GM04503 (cell line): ENCODE measurements around the gene MGAT5.

Experiments used
- DNase-seq: peaks from one replicate; pipeline ENCODE4 v3.0.0-alpha.2; 2012; ENCODE audit warnings: low read depth

MGAT5 gene

DNA sequence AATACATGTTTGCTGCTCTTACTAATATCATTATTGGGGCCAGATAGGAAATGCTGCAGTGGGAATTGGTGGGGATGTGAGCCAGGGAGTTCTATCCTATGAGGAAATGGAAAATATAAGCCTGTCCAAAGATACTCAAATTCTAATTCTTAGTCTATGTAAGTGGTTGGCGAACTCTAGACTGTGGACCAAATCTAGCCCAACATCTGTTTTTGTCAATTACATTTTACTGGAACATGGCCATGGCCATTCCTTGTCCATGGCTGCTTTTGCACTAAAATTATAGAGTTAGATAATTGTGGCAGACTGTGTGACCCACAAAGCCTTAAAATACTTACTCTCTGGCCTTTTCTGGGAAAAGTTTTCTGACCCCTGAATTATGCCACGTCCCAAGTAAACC is 113.3 kb downstream of the MGAT5 start:
- no peak for DNase-seq

GRCh38 chr2:134368009-134368817 is 114.3 kb downstream of the MGAT5 start:
- no peak for DNase-seq

GRCh38 chr2:134369220-134369902 is 115.5 kb downstream of the MGAT5 start:
- DNase-seq = no peak

DNA sequence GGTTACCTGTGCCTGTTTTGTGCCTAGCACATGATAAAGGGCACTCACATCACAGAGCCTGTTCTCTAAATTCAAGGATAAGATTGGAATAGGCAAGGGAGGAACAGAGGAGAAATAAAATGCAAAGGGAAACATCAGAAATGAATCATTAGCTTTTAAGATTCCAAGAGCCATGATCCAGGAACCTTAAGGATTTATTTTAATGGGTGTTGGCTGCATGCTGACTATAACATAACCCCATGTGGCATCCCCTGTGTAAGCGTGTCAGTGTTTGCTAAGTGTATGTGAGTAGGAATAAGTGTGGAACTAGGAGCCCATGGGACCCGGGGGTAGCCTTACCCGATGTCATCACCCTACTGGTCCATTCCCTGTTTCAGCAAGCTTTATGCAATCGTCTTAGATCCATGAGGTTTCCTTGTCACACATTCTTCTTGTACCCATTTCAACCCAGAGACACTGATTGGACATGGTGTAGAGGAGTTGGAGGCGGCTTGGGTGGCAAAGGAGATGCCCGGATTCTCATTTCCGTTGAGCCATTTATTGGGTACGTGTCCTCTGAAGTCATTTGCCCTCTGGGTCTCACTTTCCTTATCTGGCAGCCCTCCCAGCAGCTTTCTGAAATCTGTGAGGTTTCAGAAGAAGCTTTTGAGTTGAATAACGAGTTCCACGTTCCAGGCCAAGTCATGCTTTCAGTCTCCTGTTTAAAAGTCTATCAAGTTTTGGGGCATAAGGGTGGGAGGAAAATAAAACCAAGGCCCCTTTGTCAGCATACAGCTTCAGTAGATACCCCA is 117.0 kb downstream of the MGAT5 start:
- DNase-seq = peak; percentile 49

- no peak for DNase-seq
Observed at GRCh38 chr2:134372141-134372540, 118.3 kb downstream of the MGAT5 start.

- DNase-seq = peak; percentile 76
Observed at GRCh38 chr2:134372611-134373131, 118.8 kb downstream of the MGAT5 start.

- no peak for DNase-seq
Observed at GRCh38 chr2:134375935-134376334, 122.1 kb downstream of the MGAT5 start.

DNA sequence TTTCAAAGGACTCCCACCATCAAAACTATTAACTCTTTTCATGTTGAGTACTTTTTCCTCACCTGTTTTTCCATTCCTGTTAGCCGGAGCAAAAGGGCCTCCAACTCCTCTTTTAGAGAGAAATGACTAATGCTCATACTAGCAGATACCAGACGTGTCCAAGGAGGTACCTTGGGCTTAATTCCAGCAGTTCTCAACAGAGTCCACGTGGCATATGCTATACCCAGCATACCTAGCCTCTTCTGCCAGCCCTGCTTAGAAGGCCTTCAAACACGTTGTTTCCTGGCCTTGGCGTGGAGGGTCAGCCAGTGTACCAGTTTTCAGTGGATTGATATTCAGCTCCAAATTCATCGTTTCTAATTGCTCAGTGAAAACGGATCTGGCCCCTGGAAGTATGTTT is 123.9 kb downstream of the MGAT5 start:
- no peak for DNase-seq

- no peak for DNase-seq
Observed at GRCh38 chr2:134379293-134379692, 125.4 kb downstream of the MGAT5 start.

GRCh38 chr2:134379722-134380121 is 125.8 kb downstream of the MGAT5 start:
- no peak for DNase-seq

GRCh38 chr2:134381141-134381540 is 127.3 kb downstream of the MGAT5 start:
- DNase-seq = no peak

DNA sequence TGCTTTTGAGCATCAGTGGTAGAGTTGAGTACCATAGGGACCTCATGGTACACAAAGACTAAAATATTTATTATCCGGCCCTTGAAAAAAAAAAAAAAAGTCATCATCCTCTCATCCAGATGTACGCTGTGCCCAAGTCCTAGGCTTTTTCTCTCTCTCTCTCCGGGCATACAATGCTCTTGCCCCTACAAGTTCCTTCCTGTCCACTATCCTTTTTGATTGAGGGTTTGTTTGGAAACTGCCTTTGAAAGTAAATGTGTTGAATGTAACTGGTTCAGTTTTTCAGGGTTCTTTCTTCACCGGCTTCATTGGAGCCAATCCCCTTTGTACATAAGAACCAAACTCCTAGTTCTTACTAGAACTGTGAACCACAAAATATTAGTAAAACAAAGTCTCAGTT is 130.3 kb downstream of the MGAT5 start:
- DNase-seq = no peak

DNA sequence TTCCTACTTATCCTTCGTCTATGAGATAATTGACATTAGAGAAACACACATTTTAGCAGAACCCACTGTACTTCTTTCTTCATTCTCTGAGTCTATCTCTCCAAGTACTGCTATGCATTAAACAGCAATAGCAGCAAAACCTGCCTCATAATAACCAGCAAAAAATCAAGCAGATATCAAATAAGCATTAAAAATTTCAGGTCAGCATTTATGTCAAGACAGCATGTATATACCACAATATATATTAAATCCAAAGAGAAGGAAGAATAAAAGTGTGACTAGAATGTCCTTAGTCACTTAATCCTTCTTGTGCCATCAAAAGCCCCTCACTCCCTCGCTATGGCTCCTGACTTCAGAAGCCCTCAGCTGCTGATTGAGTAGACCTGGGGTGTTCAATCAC is 131.3 kb downstream of the MGAT5 start:
- no peak for DNase-seq

DNA sequence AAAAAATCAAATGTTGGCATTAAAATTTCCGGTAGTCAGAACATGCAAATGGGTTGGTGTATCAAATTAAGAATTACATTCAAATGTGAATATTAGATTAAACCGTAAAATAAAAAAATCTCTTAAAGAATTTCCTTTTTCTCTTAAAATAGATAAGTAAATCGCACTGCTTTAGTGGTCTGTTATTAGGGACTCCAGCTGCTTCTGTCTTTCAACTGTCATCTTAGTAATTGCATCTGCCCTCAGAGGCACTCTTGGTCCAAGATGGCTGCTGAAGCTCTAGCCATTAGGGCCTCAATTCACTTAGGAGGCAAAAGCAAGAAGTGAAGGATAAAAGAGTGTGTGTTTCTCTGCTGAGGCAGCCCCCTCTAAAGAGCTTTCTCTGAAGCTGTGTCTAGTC is 132.4 kb downstream of the MGAT5 start:
- no peak for DNase-seq

GRCh38 chr2:134389381-134389780 is 135.5 kb downstream of the MGAT5 start:
- DNase-seq = no peak

GRCh38 chr2:134391751-134392160 is 137.9 kb downstream of the MGAT5 start:
- DNase-seq = no peak

DNA sequence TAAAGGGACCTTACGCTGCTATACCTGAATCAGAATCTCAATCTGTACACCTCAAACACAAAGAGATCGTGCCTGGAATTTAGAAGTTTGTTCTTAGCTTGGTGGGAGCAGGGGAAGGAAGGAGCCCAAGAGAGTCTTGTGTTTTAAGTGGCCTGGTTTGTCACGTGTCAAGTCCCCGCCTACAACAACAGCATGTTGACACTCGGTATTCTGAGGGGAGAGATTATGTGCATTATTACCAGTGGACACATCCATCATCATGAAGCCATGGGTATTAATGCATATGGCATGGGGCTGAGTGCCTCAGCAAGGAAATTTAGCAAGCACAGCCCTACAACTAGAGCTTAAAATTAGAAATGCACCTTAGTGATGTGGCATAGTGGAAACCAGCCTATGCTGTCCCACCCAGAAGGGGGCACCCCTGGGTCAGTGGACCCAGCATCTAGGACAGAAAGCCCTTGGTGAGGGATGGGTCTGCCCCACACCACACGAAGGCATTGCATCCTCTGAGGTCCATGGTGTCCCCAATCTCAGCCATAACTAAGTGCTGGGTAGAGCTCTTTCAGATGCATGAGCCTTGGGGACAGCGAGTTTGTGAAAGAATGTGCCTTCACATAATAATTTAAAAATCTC is 138.7 kb downstream of the MGAT5 start:
- no peak for DNase-seq

GRCh38 chr2:134393075-134393461 is 139.2 kb downstream of the MGAT5 start:
- DNase-seq = no peak

- no peak for DNase-seq
Observed at GRCh38 chr2:134395779-134396178, 141.9 kb downstream of the MGAT5 start.

- DNase-seq = no peak
Observed at GRCh38 chr2:134396493-134396892, 142.6 kb downstream of the MGAT5 start.

- no peak for DNase-seq
Observed at GRCh38 chr2:134397146-134397896, 143.4 kb downstream of the MGAT5 start.
